Measurements from ENCODE around the gene ARHGEF1. TPM values are rescaled to one million over a fixed set of nuclear protein-coding genes. Genes with fewer than 3 reads are reported as not detected.

Gene ARHGEF1
- total and polyA plus RNA-seq, 7 donors, result 15.8 to 28.0 (median 20.7) TPM

DNA sequence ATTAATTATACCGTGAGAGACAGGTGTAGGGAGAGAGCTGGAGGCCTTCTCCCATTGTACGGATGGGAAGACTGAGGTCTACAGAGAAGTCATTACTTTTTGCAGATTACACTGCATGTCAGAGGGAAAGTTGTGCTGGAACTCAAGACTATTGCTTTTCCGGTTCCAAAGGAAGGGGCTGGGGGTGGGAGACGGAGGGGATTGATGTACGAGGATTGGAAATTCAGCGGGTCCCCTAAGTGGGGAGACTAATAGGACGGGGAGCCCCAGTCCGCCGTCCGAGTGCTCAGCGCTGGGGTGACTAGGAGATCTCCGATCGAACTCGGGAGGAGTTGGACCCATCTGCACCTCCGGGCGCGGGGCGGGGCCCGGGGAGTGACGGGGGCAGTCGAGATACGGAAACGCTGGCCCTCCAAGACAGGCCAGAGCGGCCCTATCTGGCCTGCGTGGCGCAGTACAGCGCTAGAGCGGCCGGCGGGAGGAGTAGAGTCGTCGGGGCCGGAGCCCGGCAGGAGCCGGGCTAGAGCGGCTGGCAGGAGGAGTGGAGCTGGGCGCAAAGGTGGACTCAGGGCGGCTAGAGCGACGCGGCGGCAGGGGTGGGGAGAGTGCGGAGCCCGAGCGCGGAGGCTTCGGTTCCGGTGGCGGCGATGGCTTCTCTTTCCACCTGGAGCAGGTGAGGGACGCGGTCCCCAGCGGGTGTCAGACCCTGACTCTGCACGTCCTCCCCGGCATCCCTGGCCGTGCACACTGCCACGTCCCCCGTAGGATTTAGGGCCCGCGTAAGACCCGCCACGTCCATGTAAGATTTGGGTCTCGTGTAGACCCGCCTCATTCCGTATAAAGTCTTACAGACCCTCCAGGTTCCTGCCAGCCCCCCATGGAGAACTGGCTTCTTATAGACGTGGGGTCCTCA lies 1.1 kb downstream of the ARHGEF1 start:
- ATAC-seq (peak; percentile 98 to 99 (median 98)), DNase-seq (peak; percentile 95 to 97)
- peak overlapping the region; percentile 74 for H3K4me3 ChIP-seq
- intact Hi-C loops (cut with DNase I), result loop anchor here in 1 of 2 donors (1.0 to 5.0 kb wide), 2 partner anchors 24 to 73 kb away; partner anchors contain the start of genes RABAC1 and RPS19
- no peaks in the 10 kb centered on the region for H3K9me3 ChIP-seq
- TF ChIP-seq, protein P1, sequence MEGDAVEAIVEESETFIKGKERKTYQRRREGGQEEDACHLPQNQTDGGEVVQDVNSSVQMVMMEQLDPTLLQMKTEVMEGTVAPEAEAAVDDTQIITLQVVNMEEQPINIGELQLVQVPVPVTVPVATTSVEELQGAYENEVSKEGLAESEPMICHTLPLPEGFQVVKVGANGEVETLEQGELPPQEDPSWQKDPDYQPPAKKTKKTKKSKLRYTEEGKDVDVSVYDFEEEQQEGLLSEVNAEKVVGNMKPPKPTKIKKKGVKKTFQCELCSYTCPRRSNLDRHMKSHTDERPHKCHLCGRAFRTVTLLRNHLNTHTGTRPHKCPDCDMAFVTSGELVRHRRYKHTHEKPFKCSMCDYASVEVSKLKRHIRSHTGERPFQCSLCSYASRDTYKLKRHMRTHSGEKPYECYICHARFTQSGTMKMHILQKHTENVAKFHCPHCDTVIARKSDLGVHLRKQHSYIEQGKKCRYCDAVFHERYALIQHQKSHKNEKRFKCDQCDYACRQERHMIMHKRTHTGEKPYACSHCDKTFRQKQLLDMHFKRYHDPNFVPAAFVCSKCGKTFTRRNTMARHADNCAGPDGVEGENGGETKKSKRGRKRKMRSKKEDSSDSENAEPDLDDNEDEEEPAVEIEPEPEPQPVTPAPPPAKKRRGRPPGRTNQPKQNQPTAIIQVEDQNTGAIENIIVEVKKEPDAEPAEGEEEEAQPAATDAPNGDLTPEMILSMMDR (IDR thresholded peaks at IDR 0.05), result peak; percentile 16
- 1% methylated on average over 52 to 66 of the region's 66 CpGs for WGBS, 3 donors
- H3K4me1 ChIP-seq, result peaks cover 6% of the 10 kb centered on the region
- H3K27me3 ChIP-seq (ENCODE audit: insufficient read depth in 3 of 3, low read length in 2 of 3), result peaks cover 0 to 8% (median 0%) of the 10 kb centered on the region in 3 donors
- H3K36me3 ChIP-seq (ENCODE audit: insufficient read depth in 1 of 2, low read depth in 1 of 2), result peaks cover 0 to 2% of the 10 kb centered on the region in 2 donors
- peak overlapping the region; percentile 67 for H3K27ac ChIP-seq

DNA sequence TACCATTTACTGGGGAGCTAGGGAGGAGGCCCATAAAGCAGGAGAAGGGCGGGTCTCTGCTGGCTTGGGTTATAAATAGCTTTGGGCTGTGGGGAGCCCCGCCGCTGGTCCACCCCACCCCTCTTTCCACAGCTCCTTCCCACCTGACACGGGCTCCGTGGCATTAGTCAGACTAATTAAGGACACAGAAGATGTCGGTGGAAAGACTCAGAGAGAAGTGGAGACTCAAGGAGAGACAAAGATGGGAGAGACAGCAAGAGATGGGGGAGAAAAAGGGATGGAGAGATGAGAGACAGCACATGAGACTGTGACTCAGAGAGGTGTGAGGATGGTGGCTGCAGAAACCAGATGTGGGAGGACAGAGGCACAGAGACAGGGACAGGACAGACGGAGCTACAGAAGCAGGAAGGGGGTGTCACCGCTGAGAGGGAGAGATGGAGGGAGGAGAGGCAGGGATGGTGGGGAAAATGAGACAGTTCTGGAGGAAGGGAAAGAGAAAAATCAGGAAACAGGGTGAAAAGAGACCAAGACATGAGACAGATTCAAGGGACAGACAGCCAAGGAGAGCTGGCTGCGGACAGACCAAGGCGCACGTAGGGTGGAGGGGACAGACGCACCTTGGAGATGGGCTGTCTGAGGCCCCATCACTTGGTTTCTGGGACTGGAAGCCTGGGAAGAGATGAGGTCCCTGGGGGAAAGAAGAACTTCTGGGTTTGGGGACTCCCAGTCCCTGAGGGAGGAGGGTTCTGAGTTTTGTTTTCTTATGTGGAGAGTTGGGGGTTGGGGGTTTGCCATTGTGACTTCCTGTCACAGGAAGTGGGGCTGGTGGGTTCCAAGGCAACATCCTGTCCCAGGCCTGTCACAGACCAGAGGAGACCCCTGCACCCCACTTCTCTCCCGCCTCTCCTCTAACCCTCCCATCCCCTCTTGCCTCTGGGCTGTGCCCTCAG lies 4.1 kb downstream of the ARHGEF1 start:
- H3K36me3 ChIP-seq (ENCODE audit: insufficient read depth in 1 of 2, low read depth in 1 of 2), result peaks cover 0 to 13% of the 10 kb centered on the region in 2 donors
- ATAC-seq, result no peak
- no peak overlapping the region for H3K27ac ChIP-seq
- no peak for DNase-seq
- H3K9me3 ChIP-seq, result no peaks in the 10 kb centered on the region
- TF ChIP-seq, protein P1 (IDR thresholded peaks at IDR 0.05), result no peak
- H3K27me3 ChIP-seq (ENCODE audit: insufficient read depth in 3 of 3, low read length in 2 of 3), result peaks cover 0 to 8% (median 0%) of the 10 kb centered on the region in 3 donors
- intact Hi-C loops (cut with DNase I), result no loop called here
- H3K4me1 ChIP-seq, result peaks cover 6% of the 10 kb centered on the region
- 59 to 69% (median 63%) methylated on average over 13 of the region's 13 CpGs for WGBS, 3 donors
- H3K4me3 ChIP-seq, result no peak overlapping the region

DNA sequence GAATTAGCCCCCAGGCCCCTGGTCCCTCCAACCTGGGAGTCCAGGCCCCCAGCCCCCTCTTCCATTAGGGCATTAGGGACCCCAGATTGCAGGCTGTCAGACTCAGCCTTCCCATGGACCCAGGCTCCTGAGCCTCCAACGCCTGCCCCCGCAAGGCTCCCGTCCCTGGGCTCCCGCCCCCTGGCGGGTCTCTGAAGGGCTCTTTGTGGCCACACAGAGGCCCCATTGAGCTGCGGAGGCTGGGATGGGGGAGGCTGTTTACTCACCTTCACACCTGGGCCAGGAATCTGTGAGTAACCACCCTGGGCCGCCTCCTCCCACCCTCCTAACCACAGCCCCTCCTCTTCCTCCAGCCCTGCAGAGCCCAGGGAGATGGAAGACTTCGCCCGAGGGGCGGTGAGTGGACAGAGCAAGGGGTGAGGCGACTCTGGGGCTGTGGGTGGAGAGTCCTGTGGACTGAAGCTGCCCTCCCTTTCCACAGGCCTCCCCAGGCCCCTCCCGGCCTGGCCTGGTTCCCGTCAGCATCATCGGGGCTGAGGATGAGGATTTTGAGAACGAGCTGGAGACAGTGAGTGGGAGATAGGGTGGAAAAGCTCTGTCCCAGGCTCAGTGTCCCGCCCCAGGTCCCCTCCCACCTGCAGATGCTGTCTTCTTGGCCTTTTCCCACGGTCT lies 4.9 kb downstream of the ARHGEF1 start:
- TF ChIP-seq, protein P1 (IDR thresholded peaks at IDR 0.05), result no peak
- Histone ChIP-seq H3K27me3 (ENCODE audit: insufficient read depth in 3 of 3, low read length in 2 of 3) (peaks cover 0 to 8% (median 0%) of the 10 kb centered on the region in 3 donors), H3K36me3 (ENCODE audit: insufficient read depth in 1 of 2, low read depth in 1 of 2) (peaks cover 0 to 21% of the 10 kb centered on the region in 2 donors), H3K27ac (no peak overlapping the region), H3K4me1 (peaks cover 6% of the 10 kb centered on the region), H3K4me3 (no peak overlapping the region), H3K9me3 (no peaks in the 10 kb centered on the region)
- DNase-seq (no peak), ATAC-seq (no peak)
- 61 to 67% (median 62%) methylated on average over 16 to 17 of the region's 17 CpGs for WGBS, 3 donors
- intact Hi-C loops (cut with DNase I), result no loop called here

DNA sequence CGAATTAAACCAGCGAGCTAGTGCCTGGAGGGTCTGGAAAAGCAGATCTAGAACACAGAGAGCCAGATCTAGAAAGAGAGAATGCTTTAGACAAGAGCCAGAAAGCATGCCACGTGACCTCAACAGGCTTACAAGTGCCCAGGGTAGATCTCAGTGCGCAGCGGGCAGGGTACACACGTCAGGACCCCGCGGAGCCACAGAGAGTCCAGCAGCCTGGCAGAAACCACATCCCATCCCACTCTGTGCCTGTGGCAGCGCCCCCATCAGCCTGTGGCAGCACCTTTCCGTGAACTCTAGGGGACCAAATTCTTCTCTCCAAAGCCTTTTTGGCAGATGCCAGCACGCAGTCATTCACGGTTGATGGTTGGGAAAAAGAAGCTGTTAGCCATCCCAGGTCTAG lies 5.9 kb downstream of the ARHGEF1 start:
- no peak for DNase-seq
- 83 to 89% (median 87%) methylated on average over 12 of the region's 12 CpGs for WGBS, 3 donors

More for the DNA sequence above, 5.9 kb downstream of the ARHGEF1 start:
- Histone ChIP-seq H3K36me3 (ENCODE audit: insufficient read depth in 1 of 2, low read depth in 1 of 2) (peaks cover 0 to 21% of the 10 kb centered on the region in 2 donors), H3K4me3 (no peak overlapping the region), H3K4me1 (peaks cover 6% of the 10 kb centered on the region), H3K9me3 (no peaks in the 10 kb centered on the region), H3K27me3 (ENCODE audit: insufficient read depth in 3 of 3, low read length in 2 of 3) (no peaks in the 10 kb centered on the region), H3K27ac (no peak overlapping the region)
- ATAC-seq, result no peak
- TF ChIP-seq, protein P1 (IDR thresholded peaks at IDR 0.05), result no peak
- intact Hi-C loops (cut with DNase I), result no loop called here
